Keratinocyte (primary cell): ENCODE results near the gene FBXO10.
"Not testable (repeated sequence)": the region's sequence is repeated elsewhere in the genome, so short reads cannot be mapped to it uniquely, and the experiment has no call there.

Source experiments
- CTCF ChIP-seq, 3 experiments: IDR thresholded peaks in 1 of 3; conservative IDR thresholded peaks in 1 of 3; optimal IDR thresholded peaks in 1 of 3; 2 replicates in 2 of 3; 3 replicates in 1 of 3; pipeline versions ENCODE3 to v1.5.1; 2011; ENCODE audit warnings: low read length in 3 of 3, mild to moderate bottlenecking in 3 of 3, moderate library complexity in 2 of 3, control low read depth in 1 of 3, inconsistent platforms in 1 of 3; ENCODE audit not compliant: insufficient read depth in 2 of 3; ENCODE audit errors: extremely low read depth in 1 of 3
- EZH2 ChIP-seq: IDR thresholded peaks from one replicate; pipeline ENCODE4 v1.6.1; 2012; ENCODE audit warnings: inconsistent platforms, mild to moderate bottlenecking, low read length, moderate library complexity

GRCh38 chr9:37467530-37467929, 108.7 kb downstream of the FBXO10 start:
- not testable (repeated sequence) for TF ChIP-seq CTCF (optimal IDR thresholded peaks at IDR 0.05 in 1 of 3, IDR thresholded peaks at IDR 0.05 in 1 of 3, conservative IDR thresholded peaks at IDR 0.05 in 1 of 3; ENCODE audit: extremely low read depth in 1 of 3, insufficient read depth in 2 of 3, low read length in 3 of 3); EZH2
